Activated T-cell treated with anti-CD3 and anti-CD28 coated beads for 48 hours (primary cell): ENCODE data around the gene MEN1.

Source experiments
- DNase-seq: peaks from one replicate; pipeline ENCODE4 v3.0.0-alpha.2; 2020; ENCODE audit warnings: low read depth

MEN1 gene

GRCh38 chr11:64810271-64810890 is at the start of gene MEN1:
TSS of gene MEN1 (minus strand) at chr11:64810551. CDS start at chr11:64810109, 442 bp downstream.
- peak; percentile 79 for DNase-seq

DNA sequence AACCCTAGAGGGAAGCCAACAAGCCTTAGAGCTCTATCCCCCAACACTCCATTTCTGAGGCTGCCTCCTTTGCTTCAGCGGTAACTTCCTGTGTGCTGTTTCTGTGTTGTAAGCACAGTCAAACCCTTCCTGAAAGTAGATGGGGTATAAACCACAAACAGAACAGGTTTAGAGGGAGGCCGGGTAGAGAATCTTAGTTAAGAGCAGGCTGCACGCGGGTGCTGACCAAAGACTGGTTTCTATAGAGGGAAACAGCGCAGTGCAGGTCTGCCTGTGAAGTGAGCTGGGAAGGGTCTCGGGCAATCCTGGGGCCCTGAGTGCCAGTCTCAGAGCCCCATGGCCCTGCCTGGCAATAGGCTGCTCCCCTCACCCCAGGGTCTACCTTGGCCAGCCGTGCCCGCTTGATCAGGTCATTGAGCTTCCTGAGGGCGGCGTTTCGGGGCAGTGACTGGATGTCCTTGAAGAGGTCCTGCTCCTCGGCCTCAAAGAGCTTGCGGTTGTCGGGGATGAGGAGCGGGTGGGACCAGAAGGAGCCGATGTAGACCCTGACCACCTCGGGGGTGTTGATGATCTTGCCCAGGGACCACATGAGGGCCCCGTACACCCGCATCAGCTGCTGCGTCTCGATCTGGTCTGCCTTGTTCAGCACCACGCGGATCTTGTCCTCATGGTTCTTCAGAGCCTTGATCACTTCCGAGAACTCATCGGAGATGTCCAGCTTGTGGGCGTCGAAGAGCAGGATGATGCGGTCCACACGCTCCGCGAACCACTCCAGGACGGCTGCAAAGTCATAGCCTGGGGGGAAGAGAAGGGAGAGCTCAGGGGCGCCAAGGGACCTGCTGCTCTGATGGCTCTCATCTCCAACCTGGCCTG is 49.4 kb upstream of the MEN1 start:
- no peak for DNase-seq

GRCh38 chr11:64858467-64859263 is 48.3 kb upstream of the MEN1 start:
- no peak for DNase-seq

- no peak for DNase-seq
Observed at GRCh38 chr11:64857485-64857884, 47.1 kb upstream of the MEN1 start.

GRCh38 chr11:64856382-64857227 is 46.3 kb upstream of the MEN1 start:
- DNase-seq = peak; percentile 75

GRCh38 chr11:64855596-64856304 is 45.4 kb upstream of the MEN1 start:
- DNase-seq = no peak

GRCh38 chr11:64854534-64855502 is 44.5 kb upstream of the MEN1 start:
- DNase-seq = no peak

- no peak for DNase-seq
Observed at GRCh38 chr11:64854157-64854533, 43.8 kb upstream of the MEN1 start.

DNA sequence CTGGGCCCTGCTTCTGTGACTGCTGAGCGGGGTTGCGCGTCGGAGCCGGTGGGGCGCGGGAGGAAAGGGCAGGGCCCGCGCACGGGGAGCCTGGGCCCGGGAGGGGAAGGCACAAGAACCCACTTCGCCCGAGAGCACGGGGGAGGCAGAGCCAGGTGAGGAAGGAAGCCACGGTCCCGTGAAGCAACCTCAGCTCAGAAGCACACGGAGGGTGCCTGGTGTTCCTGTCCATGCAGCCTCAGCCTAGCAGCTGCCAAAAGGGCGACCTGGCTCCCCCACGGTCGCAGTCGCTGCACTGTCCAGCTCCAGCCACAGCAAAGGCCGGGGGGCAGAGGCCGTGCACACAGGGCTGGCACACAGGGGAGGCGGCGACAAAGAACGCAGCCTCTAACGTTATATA is 43.4 kb upstream of the MEN1 start:
- no peak for DNase-seq

DNA sequence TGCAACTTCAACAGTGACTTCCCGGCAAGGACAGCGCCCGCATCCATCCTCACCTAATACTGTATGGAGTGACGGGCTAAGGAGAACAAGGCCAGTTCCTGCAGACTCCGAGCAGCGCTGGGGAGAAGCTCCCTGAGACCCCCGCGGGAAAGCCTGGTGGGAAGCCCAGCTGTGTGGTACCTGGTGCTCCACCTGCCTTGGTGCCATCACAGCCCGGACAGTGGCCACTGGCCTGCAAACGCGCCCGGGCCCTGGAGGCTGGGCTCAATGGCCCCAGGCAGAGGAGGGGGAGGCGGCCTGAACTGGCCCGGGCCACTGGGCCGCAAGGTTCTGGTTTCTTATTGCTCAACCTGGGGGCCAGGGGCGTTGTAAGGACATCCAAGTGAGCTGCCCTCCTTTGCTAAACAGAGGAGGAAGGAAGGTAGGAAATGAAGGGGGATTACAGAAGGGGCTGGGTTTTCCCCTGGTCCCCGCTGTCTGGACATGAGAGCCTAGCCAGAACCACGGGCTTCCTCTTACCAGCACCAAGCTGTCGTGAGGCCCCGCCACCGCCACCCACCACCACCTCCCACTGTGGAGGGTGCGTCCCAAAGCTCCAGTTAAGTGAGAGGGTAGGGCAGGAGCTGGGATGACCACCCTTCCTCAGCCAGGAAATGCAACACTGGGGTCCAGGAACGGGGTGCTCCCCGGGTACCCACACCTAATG is 42.6 kb upstream of the MEN1 start:
- no peak for DNase-seq

DNA sequence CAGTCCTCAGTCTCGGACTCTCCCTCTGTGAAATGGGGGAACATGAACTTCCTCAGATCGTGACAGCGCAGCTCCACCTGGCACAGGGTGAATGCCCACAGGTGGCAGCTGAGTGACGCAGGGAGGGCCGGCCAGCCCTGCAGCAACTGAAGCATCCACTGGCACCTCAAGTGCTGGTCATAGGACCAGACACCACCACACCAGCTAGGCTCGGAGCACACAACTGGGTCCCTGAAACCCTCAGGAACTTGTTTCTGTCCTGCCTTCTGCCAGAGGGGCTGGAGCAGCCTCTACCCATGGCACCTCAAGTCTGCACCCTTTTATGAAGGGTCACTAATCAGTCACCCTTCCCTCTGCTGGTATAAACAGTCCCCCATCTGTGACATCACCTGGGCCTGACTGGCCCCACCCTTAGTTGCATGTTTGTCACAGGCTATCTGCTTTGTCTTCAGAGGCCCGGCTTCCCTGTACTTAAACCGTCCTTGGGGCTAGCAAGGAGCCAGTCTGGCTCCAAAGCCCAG is 41.5 kb upstream of the MEN1 start:
- DNase-seq = no peak

- DNase-seq = no peak
Observed at GRCh38 chr11:64850979-64851567, 40.7 kb upstream of the MEN1 start.

GRCh38 chr11:64849598-64850356 is 39.4 kb upstream of the MEN1 start:
- no peak for DNase-seq

DNA sequence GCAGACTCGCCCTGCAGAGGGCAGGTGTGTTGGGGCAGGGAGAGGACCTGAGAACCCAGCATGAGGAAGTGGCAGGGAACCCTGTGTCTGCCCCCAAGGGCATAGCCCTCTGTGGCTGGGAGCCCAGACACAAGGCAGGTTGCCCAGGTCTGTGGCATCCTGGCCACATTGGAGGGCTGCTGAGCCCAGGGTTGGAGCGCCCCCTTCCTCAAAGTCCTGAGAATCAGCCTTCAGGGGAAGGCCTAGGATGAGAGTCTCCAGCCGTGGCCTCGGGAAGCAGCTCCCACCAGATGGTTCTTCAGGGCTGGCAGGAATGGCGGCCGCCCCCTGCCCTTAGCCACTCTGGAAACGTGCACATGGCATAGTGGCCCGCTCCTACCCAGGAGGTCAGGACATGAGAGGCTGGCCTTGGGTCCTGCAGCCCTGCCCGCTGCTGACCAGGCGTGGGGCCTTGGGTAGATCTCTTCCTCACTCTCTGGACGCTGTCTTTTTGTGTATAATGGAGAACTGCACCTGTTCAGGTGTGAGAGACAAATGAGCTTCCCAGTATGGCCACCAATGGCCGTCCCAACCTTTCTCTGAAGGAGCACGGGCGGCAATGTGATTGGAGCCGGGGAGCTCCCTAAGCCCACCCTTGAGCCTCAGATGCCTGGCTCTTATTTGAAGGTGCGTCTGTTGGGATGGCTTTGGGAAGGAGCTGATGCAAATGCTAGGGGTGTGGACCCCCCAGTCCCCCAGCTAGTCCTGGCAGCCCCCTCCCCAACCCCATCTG is 38.7 kb upstream of the MEN1 start:
- DNase-seq = no peak

DNA sequence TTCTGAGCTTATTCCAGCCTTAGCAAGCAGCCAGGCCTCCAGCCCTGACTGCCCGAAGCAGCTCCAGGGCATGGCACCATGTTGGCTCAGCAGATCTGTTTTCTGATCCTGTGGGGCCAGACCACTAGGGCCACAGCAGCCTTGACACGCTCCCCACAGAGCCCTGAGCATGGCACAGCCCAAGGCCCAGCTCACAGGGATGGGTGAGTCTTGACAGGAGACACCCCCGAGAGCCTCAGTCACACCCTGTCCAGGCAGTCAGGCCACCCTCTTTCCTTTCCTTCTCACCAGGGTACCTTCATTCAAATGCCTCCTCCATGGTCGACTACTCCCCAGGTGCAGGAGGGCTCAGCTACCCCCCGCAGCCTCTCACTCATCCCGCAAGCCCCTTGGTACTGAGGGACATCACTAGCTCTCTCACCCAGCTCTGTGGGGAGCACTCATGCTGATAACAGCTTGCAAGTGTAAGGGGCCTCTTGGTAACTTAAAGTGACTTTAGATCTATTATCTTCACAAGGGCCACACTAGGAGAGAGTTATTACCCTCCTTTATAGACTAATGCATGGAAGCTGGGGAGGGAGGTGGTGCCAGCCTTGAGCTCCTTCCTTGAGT is 38.0 kb upstream of the MEN1 start:
- no peak for DNase-seq

DNA sequence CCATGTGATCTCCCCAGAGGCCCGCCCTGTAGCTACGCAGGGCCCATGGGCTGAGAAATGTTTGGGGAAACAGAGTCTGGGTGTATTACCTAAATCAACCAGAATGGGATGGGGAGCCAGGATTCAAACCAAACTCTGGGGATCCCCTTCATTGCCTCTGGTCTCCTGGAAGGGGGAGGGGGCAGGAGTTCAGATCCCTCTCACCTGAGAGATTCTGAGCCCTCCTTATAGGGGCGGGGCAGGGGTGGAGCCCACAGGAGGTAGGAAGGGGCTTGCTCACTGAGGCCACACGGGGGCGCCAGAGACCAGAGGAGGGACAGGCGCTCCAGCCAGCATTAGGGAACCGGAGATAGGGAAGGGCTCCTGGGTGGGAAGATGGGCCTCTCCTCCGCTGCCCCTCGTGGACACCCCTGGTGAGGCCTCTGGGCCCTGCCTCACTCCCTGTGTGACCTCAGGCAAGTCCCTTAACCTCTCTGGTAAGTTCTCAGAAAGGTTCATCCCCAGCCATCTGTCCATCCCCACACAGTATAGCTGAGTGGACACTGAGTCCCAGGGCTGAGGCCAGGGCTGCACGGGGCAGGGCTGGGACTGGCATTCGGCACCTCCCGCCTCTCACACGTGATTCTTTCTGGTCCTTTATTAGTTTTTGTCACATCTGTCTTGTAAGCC is 36.8 kb upstream of the MEN1 start:
- DNase-seq = peak; percentile 88
